ENCODE data around the gene APLF. TPM values are rescaled to one million over a fixed set of nuclear protein-coding genes. Genes with fewer than 3 reads are reported as not detected.
A peak's percentile ranks its signal among the peaks of the same experiment; 100 is the strongest.

APLF gene
- 1.4 and 3.0 TPM in 2 replicates for total RNA-seq (2014; rRNA removed; shearing (Covaris generic))

- peak; percentile 98 for DNase-seq (ENCODE audit: low read depth)
Observed at GRCh38 chr2:68467077-68467960, at the start of gene APLF, which contains the start of gene FBXO48. Gene APLF, plus strand, starts transcription at chr2:68467585. Its CDS starts 147 bp downstream, at chr2:68467732. Gene FBXO48, minus strand, starts transcription at chr2:68467294. Its CDS starts 2,149 bp downstream, at chr2:68465145.

DNA sequence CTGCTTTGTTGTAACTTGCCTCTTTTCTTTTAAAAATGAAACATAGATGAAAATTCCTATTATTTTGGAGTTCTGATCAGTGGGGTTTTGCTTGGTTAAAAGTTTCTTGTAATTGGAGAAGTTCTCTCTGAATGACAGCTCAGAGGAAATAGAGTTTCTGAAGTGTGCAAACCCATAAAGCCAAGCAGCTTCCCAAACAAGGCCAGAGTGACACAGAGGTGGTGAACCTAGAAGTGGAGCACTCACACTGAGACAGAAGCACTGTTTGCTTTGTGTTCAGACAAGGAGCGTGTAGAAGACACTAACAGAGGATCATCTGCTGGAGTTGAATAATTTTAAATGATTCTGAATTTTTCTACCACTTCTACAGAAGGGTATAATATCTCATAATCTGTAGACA lies 49.5 kb upstream of the APLF start:
- DNase-seq (ENCODE audit: low read depth): no peak

- no peak for DNase-seq (ENCODE audit: low read depth)
Observed at GRCh38 chr2:68418419-68418818, 49.0 kb upstream of the APLF start.

DNA sequence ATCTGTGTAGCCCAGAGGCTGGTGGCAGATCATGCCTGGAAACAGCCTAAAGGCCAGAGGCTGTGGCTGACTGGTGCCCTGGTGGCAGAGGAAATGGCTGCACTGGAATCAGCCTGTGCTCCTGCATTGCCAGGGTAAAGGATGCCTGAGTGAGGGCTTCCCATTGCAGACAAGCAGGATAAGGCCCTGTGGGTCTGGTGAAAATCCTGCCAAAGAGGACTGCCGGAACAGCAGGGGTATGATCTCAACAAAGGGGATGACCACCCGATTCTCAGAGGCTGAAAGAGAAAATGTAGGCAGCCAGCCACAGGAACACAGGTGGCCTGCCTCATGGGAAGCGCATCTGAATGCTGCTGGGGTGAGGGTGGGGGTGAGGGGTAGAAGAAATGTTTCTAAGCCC lies 48.5 kb upstream of the APLF start:
- no peak for DNase-seq (ENCODE audit: low read depth)

DNA sequence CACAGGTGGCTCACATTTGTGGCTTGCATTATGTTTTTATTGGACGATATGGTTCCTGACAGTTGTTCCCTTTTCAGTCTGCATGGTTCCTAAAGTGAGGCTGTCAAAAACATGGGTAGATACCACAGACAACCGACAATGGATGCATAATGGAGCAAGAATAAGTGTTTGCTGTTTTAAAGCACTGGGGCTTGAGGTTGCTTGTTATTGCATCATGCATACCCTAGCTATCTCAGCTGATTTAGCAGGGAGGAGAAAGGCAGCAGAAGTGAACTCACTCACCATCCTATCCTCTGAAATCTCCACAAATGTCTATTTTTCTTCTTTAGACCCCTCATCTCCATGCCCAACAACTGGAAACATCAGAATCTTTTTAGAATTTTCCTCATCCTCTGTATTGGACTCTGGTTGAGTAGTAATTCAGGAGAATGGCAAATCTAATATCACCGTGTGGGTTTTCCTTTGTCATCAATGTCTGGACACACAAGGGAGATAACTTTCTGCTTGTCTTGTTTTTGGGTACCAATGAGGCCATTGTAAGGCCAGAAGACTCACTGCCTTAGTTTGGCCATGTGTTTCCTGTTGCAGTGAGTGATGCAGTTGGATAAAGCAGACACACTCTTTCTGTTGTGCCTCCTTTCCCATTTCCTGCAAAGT lies 47.0 kb upstream of the APLF start:
- DNase-seq (ENCODE audit: low read depth): no peak

GRCh38 chr2:68423966-68424650 lies 43.3 kb upstream of the APLF start:
- no peak for DNase-seq (ENCODE audit: low read depth)

GRCh38 chr2:68425503-68425902 lies 41.9 kb upstream of the APLF start:
- DNase-seq (ENCODE audit: low read depth): no peak

GRCh38 chr2:68426446-68426845 lies 40.9 kb upstream of the APLF start:
- DNase-seq (ENCODE audit: low read depth): no peak

GRCh38 chr2:68426848-68427579 lies 40.4 kb upstream of the APLF start:
- peak; percentile 40 for DNase-seq (ENCODE audit: low read depth)

DNA sequence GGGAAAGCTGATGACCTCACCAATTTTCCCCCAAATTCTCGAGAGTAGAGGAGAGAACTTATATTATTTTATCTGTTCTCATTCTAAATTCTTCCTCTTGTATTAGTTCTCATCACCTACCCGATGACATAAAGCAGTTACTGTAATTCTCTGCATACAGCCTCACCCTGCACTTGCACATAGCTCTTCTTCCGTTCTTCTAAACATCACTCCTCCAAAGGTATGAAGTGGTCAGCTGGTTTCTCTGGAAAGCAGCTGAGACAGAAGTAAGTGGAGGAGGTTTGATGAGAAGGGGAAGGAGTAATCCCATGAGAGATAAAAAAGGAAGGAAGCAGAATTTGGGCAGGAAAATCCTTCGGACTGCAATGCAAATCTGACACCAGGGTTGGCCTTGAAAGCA lies 39.3 kb upstream of the APLF start:
- no peak for DNase-seq (ENCODE audit: low read depth)

DNA sequence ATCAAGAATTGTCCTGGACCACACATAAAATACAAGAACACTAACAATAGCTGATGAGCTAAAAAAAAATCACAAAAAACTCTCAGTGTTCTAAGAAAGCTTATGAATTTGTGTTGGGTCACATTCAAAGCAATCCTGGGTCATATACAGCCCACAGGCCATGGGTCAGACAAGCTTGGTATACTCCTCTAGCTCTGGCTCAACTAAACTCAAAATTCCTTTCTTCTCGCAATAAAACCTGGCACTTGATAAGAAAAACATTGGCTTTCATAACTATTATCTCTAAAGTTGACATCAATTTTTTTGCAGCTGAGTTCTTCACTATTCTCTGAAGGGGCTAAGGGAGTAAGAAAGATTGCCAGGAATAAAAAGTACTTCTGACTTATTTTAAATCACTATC lies 38.6 kb upstream of the APLF start:
- DNase-seq (ENCODE audit: low read depth): no peak

DNA sequence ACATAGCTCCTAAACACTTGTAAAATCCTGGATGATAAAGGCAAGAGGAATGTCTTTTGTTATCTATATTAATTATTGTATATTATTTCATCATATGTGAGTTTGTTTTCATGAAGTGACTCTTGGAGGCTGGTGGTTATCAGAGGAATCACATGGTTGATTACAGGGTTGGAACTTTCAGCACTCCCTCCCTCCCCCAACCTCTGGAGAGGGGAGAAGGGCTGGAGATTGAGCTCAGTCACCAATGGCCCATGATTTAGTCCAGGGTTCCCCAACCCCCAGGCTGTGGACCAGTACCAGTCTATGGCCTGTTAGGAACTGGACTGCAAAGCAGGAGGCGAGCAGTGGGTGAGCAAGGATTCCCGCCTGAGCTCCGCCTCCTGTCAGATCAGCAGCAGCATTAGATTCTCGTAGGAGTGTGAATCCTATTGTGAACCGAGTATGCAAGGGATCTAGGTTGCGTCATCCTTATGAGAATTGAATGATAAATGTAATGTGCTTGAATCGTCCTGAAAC lies 38.0 kb upstream of the APLF start:
- no peak for DNase-seq (ENCODE audit: low read depth)

DNA sequence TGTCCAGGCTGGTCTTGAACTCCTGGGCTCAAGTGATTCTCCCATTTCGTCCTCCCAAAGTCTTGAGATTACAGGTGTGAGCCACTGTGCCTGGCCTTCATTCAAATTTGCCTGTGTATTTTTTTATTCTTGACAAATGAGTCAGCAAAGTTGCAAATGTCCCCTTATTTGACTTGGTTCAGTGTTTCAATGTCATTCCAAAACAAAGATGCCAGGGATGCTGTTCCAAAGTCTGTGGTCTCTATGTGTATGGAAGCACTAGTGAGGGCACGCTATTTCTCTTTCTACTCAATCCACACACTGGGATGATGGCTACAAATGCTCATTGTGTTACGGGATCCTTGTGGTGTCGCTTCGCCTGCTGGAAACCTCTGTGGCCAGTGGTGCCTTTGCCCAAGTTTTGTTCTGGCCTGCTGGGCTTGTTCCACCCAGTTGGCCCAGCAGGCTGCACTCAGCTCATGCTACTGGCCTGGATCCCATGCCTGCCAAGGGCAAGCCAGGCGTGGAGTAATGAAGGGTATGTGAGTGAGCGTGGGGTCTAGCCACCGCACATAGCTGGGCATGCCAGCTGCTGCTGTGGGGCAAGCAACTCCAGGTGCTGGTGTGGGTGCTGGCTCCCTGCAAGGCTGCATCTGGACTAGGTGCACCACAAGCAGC lies 35.9 kb upstream of the APLF start:
- no peak for DNase-seq (ENCODE audit: low read depth)

DNA sequence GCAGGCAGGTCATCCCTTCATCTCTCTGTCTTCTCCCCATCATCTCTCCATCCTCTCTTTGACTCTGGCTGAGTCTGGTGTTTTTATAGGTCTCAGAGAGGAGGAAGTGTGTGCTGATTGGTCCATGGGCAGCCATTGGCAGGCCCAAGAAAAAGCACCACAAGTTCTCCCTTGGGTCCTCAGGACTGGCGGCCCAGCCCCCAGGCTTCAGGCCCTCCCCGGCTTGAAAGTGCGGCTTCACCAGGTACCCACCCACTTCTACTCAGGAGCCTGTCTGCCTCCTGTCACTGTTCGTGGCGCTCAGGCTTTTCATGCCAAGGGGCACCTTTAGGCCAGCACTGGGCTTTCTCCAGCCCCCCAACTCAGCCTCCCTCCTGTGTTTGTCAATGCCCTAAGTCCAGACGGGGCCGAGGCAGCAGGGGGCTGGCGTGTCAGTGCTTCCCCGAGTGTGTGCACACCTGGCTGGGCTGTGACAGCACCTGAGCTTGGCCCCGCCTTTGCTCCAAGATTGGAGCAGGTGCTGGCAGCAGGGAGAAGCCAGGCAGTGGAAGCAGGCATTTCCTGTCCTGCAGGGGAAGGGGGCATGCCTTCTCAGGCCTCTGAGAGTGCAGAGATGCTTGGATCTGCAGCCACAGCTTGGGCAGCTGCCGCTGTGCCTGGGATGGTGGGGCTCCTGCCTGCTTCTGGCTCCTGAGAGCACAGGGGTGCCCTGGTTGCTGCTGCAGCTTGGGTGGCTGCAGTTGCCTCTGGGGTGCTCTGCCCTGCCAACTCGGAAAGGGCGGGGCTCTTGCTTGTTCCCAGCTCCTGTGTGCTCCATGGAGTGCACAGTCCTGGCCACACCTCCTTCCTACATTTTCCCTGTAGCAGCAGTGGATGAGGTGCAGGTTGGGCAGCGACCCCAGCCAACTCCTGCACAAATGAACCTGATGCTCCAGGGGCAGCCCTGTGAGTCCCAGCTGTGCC lies 34.4 kb upstream of the APLF start:
- no peak for DNase-seq (ENCODE audit: low read depth)

DNA sequence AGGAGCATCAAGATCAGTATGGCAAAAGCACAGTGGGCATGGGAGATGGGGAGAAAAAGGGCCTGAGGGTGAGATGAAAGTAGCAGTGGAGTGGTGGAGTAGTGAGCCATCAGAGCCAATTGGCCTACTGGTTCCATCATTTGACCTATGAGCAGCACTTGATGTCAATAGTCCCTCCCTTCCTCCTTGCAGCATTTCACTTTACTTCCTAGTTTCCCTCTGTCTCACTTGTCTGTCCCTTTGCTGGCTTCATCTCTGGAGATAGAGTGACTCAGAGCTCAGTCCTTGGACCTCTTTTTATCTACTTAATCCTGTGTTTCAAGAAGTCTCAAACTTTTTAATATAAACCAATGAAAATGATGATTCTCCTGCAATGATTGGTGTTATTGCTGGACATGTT lies 32.4 kb upstream of the APLF start:
- DNase-seq (ENCODE audit: low read depth): no peak

DNA sequence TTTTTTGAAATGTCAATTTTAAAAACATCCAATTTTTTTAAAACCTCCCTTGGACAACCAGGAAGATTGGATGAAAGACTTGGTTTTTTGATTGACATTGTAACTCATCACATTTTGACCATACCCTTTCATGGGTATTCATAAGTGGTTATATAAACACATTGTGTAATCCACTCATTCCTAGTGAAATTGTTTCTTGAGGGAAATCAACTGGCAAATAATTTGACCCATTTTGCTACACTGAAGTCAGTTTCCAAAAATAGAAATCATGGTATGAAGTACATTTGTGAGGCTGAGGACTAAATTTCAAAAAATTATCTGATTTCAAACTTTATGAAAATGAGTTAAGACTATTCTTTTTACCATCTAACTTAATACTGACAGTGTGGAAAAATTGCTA lies 31.8 kb upstream of the APLF start:
- DNase-seq (ENCODE audit: low read depth): no peak

DNA sequence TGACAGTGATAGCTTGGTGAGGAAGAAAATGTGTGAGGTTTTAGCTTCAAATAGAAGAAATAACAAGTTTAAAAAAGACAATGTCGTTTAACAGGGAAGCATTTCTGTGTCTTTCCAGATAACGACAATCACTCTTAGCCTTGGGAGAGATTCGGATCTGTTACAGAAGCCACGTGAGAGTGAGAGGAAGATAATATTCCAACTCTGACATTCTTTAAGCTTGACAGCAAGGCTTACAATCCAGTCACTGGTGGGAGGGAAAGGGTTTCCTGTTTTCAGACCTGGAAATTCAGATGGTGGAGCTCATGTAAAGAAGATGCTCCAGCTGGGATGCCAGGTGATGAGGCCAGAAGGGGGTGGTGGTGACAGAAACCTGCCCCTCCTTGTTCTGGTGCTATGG lies 31.1 kb upstream of the APLF start:
- DNase-seq (ENCODE audit: low read depth): no peak

- DNase-seq (ENCODE audit: low read depth): no peak
Observed at GRCh38 chr2:68438455-68439303, 28.7 kb upstream of the APLF start.

All from Daoy (cell line).